ENCODE data around the gene RILPL2. TPM values are rescaled to one million over a fixed set of nuclear protein-coding genes. Genes with fewer than 3 reads are reported as not detected.
"Not testable (repeated sequence)": the region's sequence is repeated elsewhere in the genome, so short reads cannot be mapped to it uniquely, and the experiment has no call there.

RILPL2 gene
- total RNA-seq, 1 donor from 2014 or later: 2.8 TPM

DNA sequence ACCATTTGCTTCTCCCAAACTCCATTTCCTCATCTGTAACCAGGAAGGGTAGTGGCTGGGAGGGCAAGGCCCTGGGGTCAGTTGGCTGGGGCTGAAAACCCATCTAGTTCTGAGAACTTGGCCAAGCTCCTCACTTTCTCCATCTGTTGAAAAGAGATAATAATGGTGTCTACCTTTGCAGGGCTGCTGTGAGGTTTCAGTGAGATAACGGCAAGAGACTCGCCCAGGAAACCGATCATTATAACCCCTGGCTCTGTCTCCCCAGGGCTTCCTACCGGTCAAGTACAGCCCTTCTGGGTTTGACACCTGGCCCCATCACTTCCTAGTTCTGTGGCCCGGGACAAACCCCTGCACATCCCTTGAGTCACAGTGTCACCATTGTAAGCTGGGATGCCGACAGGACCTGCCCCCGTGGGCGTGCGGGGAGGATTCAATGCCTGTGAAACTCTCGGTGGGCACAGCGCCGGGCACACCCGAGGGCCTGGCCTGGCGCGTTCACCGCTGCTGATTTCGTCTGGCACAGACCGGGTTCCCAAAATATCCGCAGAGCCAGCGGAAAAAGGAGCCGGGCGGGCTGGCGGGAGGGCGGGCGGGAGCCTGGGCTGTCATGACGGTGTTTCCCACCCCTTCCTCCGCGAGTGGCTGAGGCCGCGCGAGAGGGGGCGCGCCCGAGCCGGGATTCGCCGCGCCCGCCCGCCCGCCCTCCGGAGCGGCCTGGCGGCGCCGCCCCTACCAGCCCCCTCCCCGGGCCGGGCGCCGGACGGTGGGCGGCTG is 48.1 kb downstream of the RILPL2 start:
- H3K4me3 Mint-ChIP-seq (ENCODE audit: unreplicated experiment): peak overlapping the region; percentile 88
- H3K27me3 Mint-ChIP-seq (ENCODE audit: unreplicated experiment): peaks cover 11% of the 10 kb centered on the region
- peaks cover 25% of the 10 kb centered on the region for H3K36me3 Mint-ChIP-seq (ENCODE audit: low read depth, unreplicated experiment)
- peak; percentile 77 for DNase-seq (ENCODE audit: low spot score)
- TF ChIP-seq, protein P1, sequence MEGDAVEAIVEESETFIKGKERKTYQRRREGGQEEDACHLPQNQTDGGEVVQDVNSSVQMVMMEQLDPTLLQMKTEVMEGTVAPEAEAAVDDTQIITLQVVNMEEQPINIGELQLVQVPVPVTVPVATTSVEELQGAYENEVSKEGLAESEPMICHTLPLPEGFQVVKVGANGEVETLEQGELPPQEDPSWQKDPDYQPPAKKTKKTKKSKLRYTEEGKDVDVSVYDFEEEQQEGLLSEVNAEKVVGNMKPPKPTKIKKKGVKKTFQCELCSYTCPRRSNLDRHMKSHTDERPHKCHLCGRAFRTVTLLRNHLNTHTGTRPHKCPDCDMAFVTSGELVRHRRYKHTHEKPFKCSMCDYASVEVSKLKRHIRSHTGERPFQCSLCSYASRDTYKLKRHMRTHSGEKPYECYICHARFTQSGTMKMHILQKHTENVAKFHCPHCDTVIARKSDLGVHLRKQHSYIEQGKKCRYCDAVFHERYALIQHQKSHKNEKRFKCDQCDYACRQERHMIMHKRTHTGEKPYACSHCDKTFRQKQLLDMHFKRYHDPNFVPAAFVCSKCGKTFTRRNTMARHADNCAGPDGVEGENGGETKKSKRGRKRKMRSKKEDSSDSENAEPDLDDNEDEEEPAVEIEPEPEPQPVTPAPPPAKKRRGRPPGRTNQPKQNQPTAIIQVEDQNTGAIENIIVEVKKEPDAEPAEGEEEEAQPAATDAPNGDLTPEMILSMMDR (IDR thresholded peaks at IDR 0.05; ENCODE audit: unreplicated experiment): no peak
- peak overlapping the region; percentile 65 for H3K27ac Mint-ChIP-seq (ENCODE audit: unreplicated experiment)
- no peaks in the 10 kb centered on the region for H3K9me3 Mint-ChIP-seq (ENCODE audit: unreplicated experiment)
- peaks cover 25% of the 10 kb centered on the region for H3K4me1 Mint-ChIP-seq (ENCODE audit: unreplicated experiment)

DNA sequence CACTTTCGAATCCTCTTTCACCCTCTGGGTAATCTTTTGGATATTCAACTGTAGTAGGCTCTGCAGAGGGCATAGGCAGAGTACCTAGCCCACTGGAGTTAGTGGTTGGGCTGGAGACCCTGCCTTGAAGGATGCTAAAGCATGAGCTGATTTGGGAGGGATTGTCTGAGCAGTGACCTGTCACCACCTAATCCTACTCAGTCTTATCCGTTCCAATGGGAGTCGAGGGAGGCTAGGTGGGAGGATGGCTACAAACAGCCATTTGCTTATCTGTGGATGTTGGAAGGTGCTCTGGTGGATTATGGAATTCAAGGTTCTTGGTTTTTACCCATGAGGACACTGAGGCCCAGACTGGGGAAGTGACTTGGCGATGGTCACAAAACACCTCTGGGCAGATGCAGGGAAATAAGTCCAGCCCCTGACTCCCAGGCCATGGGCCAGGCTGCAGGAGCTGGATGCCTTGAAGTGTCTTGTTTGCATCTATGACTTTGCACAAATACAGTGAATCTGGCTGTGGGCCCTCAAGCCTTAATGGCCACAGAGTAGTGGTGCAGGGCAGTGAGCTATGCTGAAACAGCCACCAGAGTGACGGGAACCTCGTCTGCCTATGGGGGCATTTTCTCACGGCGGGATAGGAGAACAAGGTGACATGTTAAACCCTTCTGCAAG is 48.8 kb downstream of the RILPL2 start:
- no peak for DNase-seq (ENCODE audit: low spot score)
- Mint-ChIP-seq H3K27me3 (ENCODE audit: unreplicated experiment) (peaks cover 11% of the 10 kb centered on the region), H3K4me1 (ENCODE audit: unreplicated experiment) (peaks cover 26% of the 10 kb centered on the region), H3K36me3 (ENCODE audit: low read depth, unreplicated experiment) (peaks cover 25% of the 10 kb centered on the region), H3K9me3 (ENCODE audit: unreplicated experiment) (no peaks in the 10 kb centered on the region), H3K4me3 (ENCODE audit: unreplicated experiment) (peak overlapping the region; percentile 88), H3K27ac (ENCODE audit: unreplicated experiment) (peak overlapping the region; percentile 65)
- TF ChIP-seq, protein P1 (IDR thresholded peaks at IDR 0.05; ENCODE audit: unreplicated experiment): no peak

DNA sequence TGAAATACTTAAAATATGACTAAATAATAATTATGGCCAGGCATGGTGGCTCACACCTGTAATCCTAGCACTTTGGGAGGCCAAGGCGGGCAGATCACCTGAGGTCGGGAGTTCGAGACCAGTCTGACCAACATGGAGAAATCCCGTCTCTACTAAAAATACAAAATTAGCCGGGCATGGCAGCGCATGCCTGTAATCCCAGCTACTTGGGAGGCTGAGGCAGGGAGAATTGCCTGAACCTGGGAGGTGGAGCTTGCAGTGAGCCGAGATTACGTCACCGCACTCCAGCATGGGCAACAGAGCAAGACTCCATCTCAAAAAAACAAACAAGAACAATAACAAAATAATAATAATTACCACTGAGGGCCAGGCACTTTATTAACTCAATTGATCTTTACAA is 50.9 kb downstream of the RILPL2 start:
- not testable (repeated sequence) for H3K27ac Mint-ChIP-seq (ENCODE audit: unreplicated experiment); H3K27me3 Mint-ChIP-seq (ENCODE audit: unreplicated experiment); H3K9me3 Mint-ChIP-seq (ENCODE audit: unreplicated experiment); DNase-seq (ENCODE audit: low spot score); H3K4me3 Mint-ChIP-seq (ENCODE audit: unreplicated experiment)
- H3K36me3 Mint-ChIP-seq (ENCODE audit: low read depth, unreplicated experiment): peaks cover 16% of the 10 kb centered on the region
- H3K4me1 Mint-ChIP-seq (ENCODE audit: unreplicated experiment): peaks cover 23% of the 10 kb centered on the region

DNA sequence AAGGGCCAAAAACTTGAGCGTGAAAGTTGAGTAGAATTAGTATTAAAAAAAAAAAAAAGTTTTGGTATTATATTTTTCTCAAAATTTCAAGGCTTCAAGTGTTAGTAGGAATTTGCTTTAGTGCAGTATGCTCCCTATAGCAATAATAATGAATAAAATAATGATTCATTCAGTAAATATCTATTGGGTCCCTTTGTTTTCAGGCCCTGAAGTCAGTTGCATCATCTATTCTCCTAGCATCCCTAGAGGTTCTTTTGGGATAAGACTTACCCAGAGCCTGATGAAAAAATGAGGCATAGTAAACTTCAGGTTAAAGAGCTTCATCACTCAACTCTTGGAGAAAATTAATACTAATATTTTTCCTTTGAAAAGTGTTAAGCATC is 51.5 kb downstream of the RILPL2 start:
- DNase-seq (ENCODE audit: low spot score): no peak
- Mint-ChIP-seq H3K4me3 (ENCODE audit: unreplicated experiment) (peak overlapping the region; percentile 91), H3K27me3 (ENCODE audit: unreplicated experiment) (peaks cover 4% of the 10 kb centered on the region), H3K4me1 (ENCODE audit: unreplicated experiment) (peaks cover 18% of the 10 kb centered on the region), H3K27ac (ENCODE audit: unreplicated experiment) (no peak overlapping the region), H3K9me3 (ENCODE audit: unreplicated experiment) (no peaks in the 10 kb centered on the region), H3K36me3 (ENCODE audit: low read depth, unreplicated experiment) (peaks cover 11% of the 10 kb centered on the region)
- TF ChIP-seq, protein P1 (IDR thresholded peaks at IDR 0.05; ENCODE audit: unreplicated experiment): no peak

DNA sequence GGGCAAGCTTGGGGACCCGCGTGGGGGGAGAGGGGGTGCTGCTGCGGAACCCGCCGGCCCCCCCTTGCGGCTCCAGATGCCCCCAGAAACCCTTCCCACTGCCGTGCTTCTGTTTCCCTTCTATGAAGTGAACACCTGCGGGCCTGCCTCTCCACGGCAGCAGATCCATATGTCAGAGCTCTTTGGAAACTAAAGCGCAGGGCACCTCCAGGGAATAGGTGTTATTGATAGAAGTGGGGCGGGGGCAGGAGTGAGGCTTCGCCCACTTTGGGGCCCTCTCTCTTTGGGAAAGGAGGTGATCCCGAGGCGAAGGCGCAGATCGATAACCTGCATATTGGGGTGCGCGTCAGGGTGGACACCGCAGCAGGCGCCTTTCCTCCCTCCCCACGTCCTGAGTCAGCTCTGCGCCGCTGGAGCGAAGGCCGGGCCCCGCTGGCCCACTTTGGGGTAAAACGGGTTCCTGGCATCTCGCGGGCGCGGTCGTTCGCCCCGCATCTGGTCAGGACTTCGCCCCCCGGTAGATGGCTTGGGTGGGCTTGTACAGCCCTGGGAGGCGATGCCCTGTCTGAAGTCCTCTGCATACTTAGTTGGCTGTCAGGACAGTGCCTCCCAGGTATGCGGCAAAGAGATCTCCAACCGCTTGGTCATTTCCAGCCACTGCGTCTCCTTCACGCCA is 52.0 kb downstream of the RILPL2 start:
- H3K27ac Mint-ChIP-seq (ENCODE audit: unreplicated experiment): no peak overlapping the region
- DNase-seq (ENCODE audit: low spot score): peak; percentile 24

More for the DNA sequence above, 52.0 kb downstream of the RILPL2 start:
- Mint-ChIP-seq H3K27me3 (ENCODE audit: unreplicated experiment) (peaks cover 4% of the 10 kb centered on the region), H3K4me1 (ENCODE audit: unreplicated experiment) (peaks cover 17% of the 10 kb centered on the region), H3K36me3 (ENCODE audit: low read depth, unreplicated experiment) (peaks cover 11% of the 10 kb centered on the region), H3K9me3 (ENCODE audit: unreplicated experiment) (no peaks in the 10 kb centered on the region), H3K4me3 (ENCODE audit: unreplicated experiment) (peak overlapping the region; percentile 91)
- TF ChIP-seq, protein P1 (IDR thresholded peaks at IDR 0.05; ENCODE audit: unreplicated experiment): no peak

Measured in endothelial cell (in vitro differentiated cells).